Fibroblast of gingiva (primary cell): ENCODE data around the gene ASB2.

Source experiments
- DNase-seq: peaks from one replicate; pipeline ENCODE4 v3.0.0-alpha.2; 2011; ENCODE audit warnings: low read depth

Gene ASB2

GRCh38 chr14:93980456-93981201 is 4.3 kb upstream of the ASB2 start:
- DNase-seq, result peak; percentile 57

- DNase-seq, result no peak
Measured at GRCh38 chr14:93978735-93979134, 2.4 kb upstream of the ASB2 start.

- DNase-seq, result no peak
Measured at GRCh38 chr14:93977790-93978581, 1.6 kb upstream of the ASB2 start.

GRCh38 chr14:93977171-93977570 is 801 bp upstream of the ASB2 start:
- no peak for DNase-seq

GRCh38 chr14:93975791-93976476 is 436 bp downstream of the ASB2 start:
- DNase-seq, result no peak

- no peak for DNase-seq
Measured at GRCh38 chr14:93974833-93975232, 1.5 kb downstream of the ASB2 start.

GRCh38 chr14:93974299-93974698 is 2.1 kb downstream of the ASB2 start:
- DNase-seq, result no peak

GRCh38 chr14:93973607-93974006 is 2.8 kb downstream of the ASB2 start:
- no peak for DNase-seq

- DNase-seq, result no peak
Measured at GRCh38 chr14:93972618-93973205, 3.7 kb downstream of the ASB2 start.

GRCh38 chr14:93971635-93972027 is 4.7 kb downstream of the ASB2 start:
- DNase-seq, result no peak

GRCh38 chr14:93970965-93971634 is 5.3 kb downstream of the ASB2 start:
- no peak for DNase-seq

GRCh38 chr14:93970585-93970964 is 5.8 kb downstream of the ASB2 start:
- no peak for DNase-seq

GRCh38 chr14:93969082-93969828 is 7.1 kb downstream of the ASB2 start:
- no peak for DNase-seq

GRCh38 chr14:93967637-93968250 is 8.6 kb downstream of the ASB2 start:
- DNase-seq, result no peak

- no peak for DNase-seq
Measured at GRCh38 chr14:93965946-93966474, 10.4 kb downstream of the ASB2 start.

- DNase-seq, result peak; percentile 87
Measured at GRCh38 chr14:93965287-93965821, 11.0 kb downstream of the ASB2 start.

GRCh38 chr14:93964820-93965286 is 11.5 kb downstream of the ASB2 start:
- DNase-seq, result no peak

- no peak for DNase-seq
Measured at GRCh38 chr14:93964281-93964680, 12.1 kb downstream of the ASB2 start.

GRCh38 chr14:93963692-93964091 is 12.7 kb downstream of the ASB2 start:
- no peak for DNase-seq
